IMR-90 (cell line): ENCODE results near the gene DACT1. TPM values are rescaled to one million over a fixed set of nuclear protein-coding genes. Genes with fewer than 3 reads are reported as not detected.

Source experiments
- ATAC-seq: fragments of 200-7000 bp; cut with Tn5 transposase; 2 replicates; pipeline ENCODE4 v1.9.1; 2020; ENCODE audit warnings: low read depth, mild to moderate bottlenecking, moderate library complexity
- BruUV-seq: library from RNA; stranded (reverse); fragments of 400-500 nt; replicated peaks from 2 replicates; lab custom pipeline; 2021; lab: Mats Ljungman, UMichigan
- CTCF ChIA-PET: fragments of 300-600 bp; formaldehyde crosslinking; extraction: SDS; loops from one replicate; lab custom pipeline; 2021; ENCODE audit warnings: antibody characterized with exemption; lab: Yijun Ruan, JAX
- POLR2A ChIA-PET: fragments of 300-600 bp; sonication (Branson Sonifier 250); formaldehyde crosslinking; loops from one replicate; lab custom pipeline; 2022; ENCODE audit warnings: antibody characterized with exemption; ENCODE audit not compliant: unreplicated experiment; lab: Charles Lee
- DNase-seq: peaks from one replicate; pipeline ENCODE4 v3.0.0; 2013
- H2AFZ ChIP-seq: replicated peaks from 2 replicates; pipeline ENCODE3; 2013; ENCODE audit warnings: low read length, mild to moderate bottlenecking; ENCODE audit not compliant: poor library complexity
- H2AK5ac ChIP-seq: 2 replicates; pipeline ENCODE4 v1.6.1; 2013; ENCODE audit warnings: low read depth, low read length, inconsistent platforms
- H2AK9ac ChIP-seq: replicated peaks from 2 replicates; pipeline ENCODE3; 2013; ENCODE audit warnings: mild to moderate bottlenecking, low read depth, low read length, moderate library complexity; ENCODE audit not compliant: poor library complexity
- H2BK120ac ChIP-seq: 2 replicates; pipeline ENCODE4 v1.6.1; 2013; ENCODE audit warnings: low read depth, low read length, inconsistent platforms
- H2BK15ac ChIP-seq: 3 replicates; pipeline ENCODE4 v1.6.1; 2013; ENCODE audit warnings: low read depth, low read length, inconsistent platforms
- H2BK20ac ChIP-seq: 2 replicates; pipeline ENCODE4 v1.6.1; 2013; ENCODE audit warnings: low read depth, mild to moderate bottlenecking, inconsistent platforms, low read length, moderate library complexity
- H2BK5ac ChIP-seq: 2 replicates; pipeline ENCODE4 v1.6.1; 2013; ENCODE audit warnings: mild to moderate bottlenecking, low read depth, low read length, inconsistent platforms; ENCODE audit not compliant: poor library complexity, severe bottlenecking
- H3K14ac ChIP-seq: replicated peaks from 2 replicates; pipeline ENCODE4 v1.6.1; 2013; ENCODE audit warnings: low read depth, low read length, inconsistent platforms
- H3K18ac ChIP-seq: 2 replicates; pipeline ENCODE4 v1.6.1; 2013; ENCODE audit warnings: low read depth, low read length, control low read depth
- H3K23ac ChIP-seq: 2 replicates; pipeline ENCODE4 v1.6.1; 2013; ENCODE audit warnings: low read depth, low read length, inconsistent platforms
- H3K27ac ChIP-seq: 2 replicates; pipeline ENCODE4 v1.5.1; 2013; ENCODE audit warnings: mild to moderate bottlenecking, control low read depth, low read length; ENCODE audit not compliant: insufficient read depth
- H3K27me3 ChIP-seq: 2 replicates; pipeline ENCODE4 v1.6.1; 2013; ENCODE audit warnings: low read length; ENCODE audit not compliant: control insufficient read depth, insufficient read depth
- H3K36me3 ChIP-seq: 2 replicates; pipeline ENCODE4 v1.6.1; 2013; ENCODE audit warnings: low read length, mixed read lengths; ENCODE audit not compliant: control insufficient read depth, insufficient read depth
- H3K4ac ChIP-seq: 2 replicates; pipeline ENCODE4 v1.6.1; 2013; ENCODE audit warnings: low read depth, low read length, inconsistent platforms
- H3K4me1 ChIP-seq: 2 replicates; pipeline ENCODE4 v1.6.1; 2013; ENCODE audit warnings: low read length, mixed read lengths; ENCODE audit not compliant: control insufficient read depth, insufficient read depth
- H3K4me2 ChIP-seq: 2 replicates; pipeline ENCODE4 v1.6.1; 2013; ENCODE audit warnings: low read depth, mild to moderate bottlenecking, control low read depth, low read length, moderate library complexity
- H3K4me3 ChIP-seq: 2 replicates; pipeline ENCODE4 v1.5.1; 2013; ENCODE audit warnings: low read depth, mild to moderate bottlenecking, control low read depth, low read length, moderate library complexity; ENCODE audit not compliant: insufficient read depth
- H3K56ac ChIP-seq: 2 replicates; pipeline ENCODE4 v1.6.1; 2013; ENCODE audit warnings: low read length, inconsistent platforms; ENCODE audit not compliant: insufficient read depth; ENCODE audit errors: extremely low read depth
- H3K79me1 ChIP-seq, 2 experiments: 2 replicates each; pipeline ENCODE4 v1.6.1; 2013; ENCODE audit warnings: low read length in 2 of 2, inconsistent platforms in 1 of 2, low read depth in 1 of 2
- H3K9ac ChIP-seq: 2 replicates; pipeline ENCODE4 v1.6.1; 2013; ENCODE audit warnings: low read depth, low read length, control low read depth
- H3K9me1 ChIP-seq: 2 replicates; pipeline ENCODE4 v1.6.1; 2013; ENCODE audit warnings: low read length, inconsistent platforms; ENCODE audit not compliant: insufficient read depth
- H3K9me3 ChIP-seq: 2 replicates; pipeline ENCODE4 v1.6.1; 2013; ENCODE audit warnings: low read length; ENCODE audit not compliant: control insufficient read depth, insufficient read depth
- H4K20me1 ChIP-seq: 2 replicates; pipeline ENCODE4 v1.6.1; 2013; ENCODE audit warnings: low read length, inconsistent platforms; ENCODE audit not compliant: insufficient read depth
- H4K5ac ChIP-seq: 2 replicates; pipeline ENCODE4 v1.6.1; 2013; ENCODE audit warnings: mild to moderate bottlenecking, low read depth, low read length, control low read depth
- H4K8ac ChIP-seq, 2 experiments: 2 replicates each; pipeline ENCODE4 v1.6.1; 2013; ENCODE audit warnings: low read depth in 2 of 2, low read length in 2 of 2, control low read depth in 1 of 2, inconsistent platforms in 1 of 2
- H4K91ac ChIP-seq: 2 replicates; pipeline ENCODE4 v1.6.1; 2013; ENCODE audit warnings: low read depth, low read length, inconsistent platforms; ENCODE audit not compliant: insufficient read depth
- CHD1 ChIP-seq: IDR thresholded peaks from 2 replicates; pipeline ENCODE4 v1.6.1; 2012; ENCODE audit warnings: low read depth, low read length, improper control_type of control experiment
- CTCF ChIP-seq: conservative IDR thresholded peaks from 2 replicates; pipeline ENCODE4 v1.5.1; 2012; ENCODE audit warnings: mild to moderate bottlenecking, low read depth, low read length, improper control_type of control experiment
- ELK1 ChIP-seq: fragments of 150-350 bp; IDR thresholded peaks from 2 replicates; pipeline ENCODE4 v1.6.1; 2016; ENCODE audit warnings: low read depth, mild to moderate bottlenecking, low read length, moderate library complexity, borderline replicate concordance
- FOS ChIP-seq: fragments of 150-350 bp; IDR thresholded peaks from 2 replicates; pipeline ENCODE4 v1.6.1; 2016; ENCODE audit warnings: low read depth, low read length
- MAFK ChIP-seq: IDR thresholded peaks from 2 replicates; pipeline ENCODE4 v1.6.1; 2012; ENCODE audit warnings: low read depth, low read length, improper control_type of control experiment
- MAZ ChIP-seq: IDR thresholded peaks from 2 replicates; pipeline ENCODE4 v1.6.1; 2012; ENCODE audit warnings: low read depth, mild to moderate bottlenecking, low read length, improper control_type of control experiment, moderate library complexity, borderline replicate concordance
- RFX5 ChIP-seq: IDR thresholded peaks from 2 replicates; pipeline ENCODE4 v1.8.0; 2012; ENCODE audit warnings: low read depth, mild to moderate bottlenecking, low read length, moderate library complexity
- WGBS, 2 experiments: methylation state at CpG; one replicate each; pipeline versions ENCODE4 v1.1.5 to v1.1.7; 2013; ENCODE audit warnings: missing lambda C conversion rate in 2 of 2; ENCODE audit not compliant: insufficient read length in 1 of 2; ENCODE audit errors: extremely low coverage in 2 of 2; 5-methylcytosine and 5-hydroxymethylcytosine counted together
- dilution Hi-C: fragments of 300-500 bp; cut with HindIII; formaldehyde crosslinking; loops from one replicate; pipeline ENCODE4 v1.14.3; 2018; ENCODE audit warnings: low sequenced_read_pairs; ENCODE audit not compliant: unreplicated experiment
- in situ Hi-C: fragments of 300-500 bp; cut with MboI; formaldehyde crosslinking; loops from 3 replicates; pipeline ENCODE4 v1.14.3; 2019; ENCODE audit warnings: low sequenced_read_pairs, inconsistent platforms, mixed read lengths
- intact Hi-C: fragments of 100-400 bp; cut with micrococcal nuclease; formaldehyde crosslinking; loops from 2 replicates; pipeline ENCODE4 v1.10.0; 2022
- polyA plus RNA-seq, 3 experiments: library from polyadenylated mRNA; depleted of rRNA; stranded (reverse); fragments of >200 nt; gene quantifications; 2 replicates each; pipeline ENCODE4 v1.2.3, GENCODE V29; 2012; ENCODE audit warnings: low replicate concordance in 1 of 3
- total RNA-seq: library from RNA; depleted of rRNA; stranded (reverse); fragments of >200 nt; gene quantifications from 2 replicates; pipeline ENCODE4 v1.2.3, GENCODE V29; 2012
- TF ChIP-seq, protein P1 (sequence below): fragments of 150-350 bp; IDR thresholded peaks from 2 replicates; pipeline ENCODE4 v1.6.1; 2017; ENCODE audit warnings: mild to moderate bottlenecking, antibody characterized with exemption, low read length, low read depth

DACT1 gene
- total and polyA plus RNA-seq, 2 of the 4 experiments (the other 2 are of a cell fraction) = 6.5 to 9.7 TPM

DNA sequence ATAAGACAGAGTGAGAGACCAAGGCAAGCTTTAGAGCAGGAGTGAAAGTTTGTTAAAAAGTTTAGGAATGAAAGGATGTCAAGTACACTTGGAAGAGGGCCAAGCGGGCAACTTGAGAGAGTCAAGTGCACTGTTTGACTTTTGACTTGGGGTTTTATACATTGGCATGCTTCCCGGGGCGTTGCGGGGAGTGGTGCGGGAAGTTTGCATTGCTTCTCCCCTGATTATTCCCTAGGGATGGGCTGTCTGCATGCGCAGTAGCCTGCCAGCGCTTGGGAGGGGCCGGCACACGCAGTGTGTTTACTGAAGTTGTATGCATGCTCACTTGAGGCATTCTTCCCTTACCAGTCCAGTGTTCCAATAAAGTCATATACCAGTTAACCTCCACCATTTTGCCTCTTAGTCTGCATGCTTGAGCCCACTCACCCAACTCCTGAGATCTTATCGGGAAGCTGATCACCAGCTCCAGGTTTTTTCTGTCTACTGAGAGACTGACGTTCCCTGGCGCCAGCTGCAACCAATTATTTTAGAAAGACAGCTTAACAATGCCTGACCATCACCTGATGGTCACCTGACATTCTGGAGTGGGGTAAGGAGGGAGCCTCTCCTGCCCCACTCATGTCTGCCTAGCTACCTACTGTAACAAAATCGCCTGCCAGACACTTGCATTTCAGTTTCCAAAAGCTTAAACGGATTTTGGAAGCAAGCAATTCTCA, 53.2 kb downstream of the DACT1 start:
- Histone ChIP-seq H3K27ac (no peak overlapping the region), H2BK20ac (no peak overlapping the region), H4K20me1 (no peaks in the 10 kb centered on the region), H3K23ac (no peak overlapping the region), H4K8ac (no peak overlapping the region), H4K91ac (no peak overlapping the region), H3K14ac (no peak overlapping the region), H2AK5ac (no peak overlapping the region), H3K9me3 (peaks cover 4% of the 10 kb centered on the region; the same call in 1 of the 2 replicates), H3K79me1 (no peaks in the 10 kb centered on the region), H3K9me1 (no peaks in the 10 kb centered on the region), H3K4me3 (no peak overlapping the region), H2BK5ac (no peak overlapping the region), H2BK15ac (no peak overlapping the region), H3K4ac (no peak overlapping the region), H2AFZ (no peak overlapping the region), H3K18ac (no peak overlapping the region), H2AK9ac (no peak overlapping the region), H2BK120ac (no peak overlapping the region), H3K4me2 (no peak overlapping the region), H3K36me3 (no peaks in the 10 kb centered on the region), H3K9ac (no peak overlapping the region), H3K56ac (no peak overlapping the region), H3K27me3 (peaks cover 18% of the 10 kb centered on the region), H4K5ac (no peak overlapping the region), H3K4me1 (no peaks in the 10 kb centered on the region)
- ChIA-PET POLR2A (no interaction called here), CTCF (no interaction called here)
- dilution Hi-C loops = no loop called here
- DNase-seq = no peak
- no peak for ATAC-seq
- intact Hi-C loops = no loop called here
- in situ Hi-C loops = no loop called here
- WGBS, 2 experiments = 83% methylated on average over 4 of the region's 14 CpGs; no CpG with 5 or more reads in 1 of the 2 experiments
- TF ChIP-seq CHD1 (no peak), MAZ (no peak), RFX5 (no peak), FOS (no peak), CTCF (no peak), MAFK (no peak), ELK1 (no peak)
- TF ChIP-seq, protein P1, sequence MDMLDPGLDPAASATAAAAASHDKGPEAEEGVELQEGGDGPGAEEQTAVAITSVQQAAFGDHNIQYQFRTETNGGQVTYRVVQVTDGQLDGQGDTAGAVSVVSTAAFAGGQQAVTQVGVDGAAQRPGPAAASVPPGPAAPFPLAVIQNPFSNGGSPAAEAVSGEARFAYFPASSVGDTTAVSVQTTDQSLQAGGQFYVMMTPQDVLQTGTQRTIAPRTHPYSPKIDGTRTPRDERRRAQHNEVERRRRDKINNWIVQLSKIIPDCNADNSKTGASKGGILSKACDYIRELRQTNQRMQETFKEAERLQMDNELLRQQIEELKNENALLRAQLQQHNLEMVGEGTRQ = no peak
- no TSS peak for BruUV-seq
